Measurements from ENCODE around the gene AXIN1.
"Not testable (repeated sequence)": the region's sequence is repeated elsewhere in the genome, so short reads cannot be mapped to it uniquely, and the experiment has no call there.

Gene AXIN1

DNA sequence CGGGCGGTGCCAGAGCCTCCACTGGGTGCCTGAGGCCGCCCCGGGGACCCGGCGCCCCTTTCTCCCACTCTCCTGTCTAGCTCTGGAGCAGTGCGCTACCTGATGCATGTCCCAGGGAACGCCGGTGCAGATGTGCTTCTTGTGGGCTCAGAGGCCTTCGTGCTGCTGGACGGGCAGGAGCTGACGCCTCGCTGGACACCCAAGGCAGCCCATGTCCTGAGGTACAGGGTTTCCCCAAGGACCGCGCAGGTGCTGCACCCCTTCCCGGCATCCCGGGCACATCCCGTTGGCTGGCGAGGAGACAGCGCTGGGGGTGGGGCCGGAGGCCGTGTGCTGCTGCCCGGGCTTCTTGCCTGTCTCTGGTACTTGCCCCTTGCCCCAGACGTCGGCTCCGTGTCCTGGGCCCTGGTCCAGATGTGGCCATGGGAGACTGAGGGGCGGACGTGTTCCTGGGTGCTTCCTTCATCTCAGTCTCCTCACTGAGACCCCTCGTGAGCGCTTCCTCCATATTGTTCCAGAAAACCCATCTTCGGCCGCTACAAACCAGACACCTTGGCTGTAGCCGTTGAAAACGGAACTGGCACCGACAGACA lies 89.2 kb downstream of the AXIN1 start:
- DNase-seq = no peak

DNA sequence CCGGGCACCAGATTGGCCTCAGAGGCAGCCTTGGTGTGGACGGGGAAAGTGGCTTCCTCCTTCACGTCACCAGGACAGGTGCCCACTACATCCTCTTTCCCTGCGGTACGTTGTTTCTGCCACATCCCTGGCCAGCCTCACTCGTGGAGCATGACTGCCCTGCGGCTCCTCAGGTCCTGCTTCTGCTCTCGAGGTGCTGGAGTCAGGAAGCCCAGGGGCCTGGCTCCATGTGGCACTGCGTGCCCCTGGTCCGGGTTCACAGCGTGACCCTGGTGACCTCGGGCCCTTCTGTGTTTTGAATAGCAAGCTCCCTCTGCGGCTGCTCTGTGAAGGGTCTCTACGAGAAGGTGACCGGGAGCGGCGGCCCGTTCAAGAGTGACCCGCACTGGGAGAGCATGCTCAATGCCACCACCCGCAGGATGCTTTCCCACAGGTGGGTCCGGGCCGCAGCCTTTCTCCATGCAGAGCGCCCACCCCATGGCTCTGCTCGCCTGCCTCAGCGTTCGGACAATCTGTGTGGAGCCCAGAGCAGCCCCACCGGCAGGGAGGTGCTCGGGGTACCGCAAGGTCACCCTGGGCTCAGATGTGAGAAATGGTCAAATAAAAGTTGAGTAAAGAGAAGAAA lies 90.3 kb downstream of the AXIN1 start:
- DNase-seq = no peak

DNA sequence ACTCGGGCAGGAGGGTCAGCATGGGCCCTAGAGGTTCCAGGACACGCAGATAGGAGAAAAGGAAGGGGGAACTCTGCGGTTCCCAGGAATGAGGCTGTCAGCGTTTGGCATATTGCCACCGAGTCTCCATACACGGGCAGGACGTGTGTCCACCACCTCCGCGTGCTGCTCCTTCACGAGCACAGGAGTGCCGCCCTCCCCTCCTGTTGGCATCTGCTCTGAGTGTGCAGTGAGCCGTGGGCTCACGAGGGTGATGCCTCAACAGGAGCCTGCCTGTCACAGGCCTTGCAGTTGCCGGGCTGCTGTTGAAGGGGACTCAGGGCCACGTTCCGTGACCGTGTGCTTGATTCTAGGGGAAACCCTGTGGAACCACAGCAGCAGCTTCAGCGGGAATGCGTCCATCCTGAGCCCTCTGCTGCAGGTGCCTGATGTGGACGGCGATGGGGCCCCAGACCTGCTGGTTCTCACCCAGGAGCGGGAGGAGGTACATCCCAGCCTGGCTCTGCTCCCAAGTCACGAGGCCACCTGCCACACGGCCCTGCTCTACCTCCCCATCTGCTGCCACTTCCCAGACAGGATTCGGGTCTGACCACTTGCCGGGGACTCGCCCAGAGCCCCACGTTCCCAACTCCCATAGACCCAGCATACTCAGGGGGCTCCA lies 91.4 kb downstream of the AXIN1 start:
- DNase-seq = peak in 1 of 2 experiments; percentile 36

DNA sequence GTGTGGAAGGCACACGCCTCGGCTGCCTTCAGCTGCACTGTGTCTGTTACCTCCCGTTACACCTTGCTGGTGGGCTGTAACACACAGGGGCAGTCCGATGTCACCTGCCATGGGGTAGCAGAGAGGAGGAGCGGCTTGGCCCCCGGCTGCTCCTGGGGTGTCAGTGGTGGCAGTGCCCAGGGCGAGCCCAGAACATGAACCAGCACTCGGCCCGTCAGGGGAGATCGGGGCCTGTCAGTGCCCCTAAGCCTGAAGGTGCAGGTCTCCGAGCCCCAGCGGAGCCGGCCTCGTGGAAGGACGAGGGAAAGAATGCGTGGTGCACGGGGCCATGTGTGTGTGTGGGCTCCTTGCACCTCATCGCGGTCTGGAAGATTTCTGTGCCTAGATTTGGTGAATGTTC lies 92.2 kb downstream of the AXIN1 start:
- no peak for DNase-seq

DNA sequence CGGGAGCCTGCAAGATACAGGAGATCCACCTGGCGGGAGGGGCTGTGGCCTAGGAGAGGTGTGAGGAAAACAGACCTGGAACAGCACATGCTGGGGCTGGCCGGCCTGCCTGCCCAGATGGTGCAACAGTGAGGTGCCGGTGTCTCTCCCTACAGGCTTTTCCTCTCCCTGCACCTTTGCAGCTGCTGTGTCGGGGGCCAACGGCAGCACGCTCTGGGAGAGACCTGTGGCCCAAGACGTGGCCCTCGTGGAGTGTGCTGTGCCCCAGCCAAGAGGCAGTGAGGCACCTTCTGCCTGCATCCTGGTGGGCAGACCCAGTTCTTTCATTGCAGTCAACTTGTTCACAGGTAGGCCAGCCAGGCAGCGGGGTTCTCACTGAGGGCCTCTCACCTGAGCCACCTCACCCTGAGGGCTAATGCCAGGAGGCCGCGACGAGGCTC lies 92.7 kb downstream of the AXIN1 start:
- no peak for DNase-seq

DNA sequence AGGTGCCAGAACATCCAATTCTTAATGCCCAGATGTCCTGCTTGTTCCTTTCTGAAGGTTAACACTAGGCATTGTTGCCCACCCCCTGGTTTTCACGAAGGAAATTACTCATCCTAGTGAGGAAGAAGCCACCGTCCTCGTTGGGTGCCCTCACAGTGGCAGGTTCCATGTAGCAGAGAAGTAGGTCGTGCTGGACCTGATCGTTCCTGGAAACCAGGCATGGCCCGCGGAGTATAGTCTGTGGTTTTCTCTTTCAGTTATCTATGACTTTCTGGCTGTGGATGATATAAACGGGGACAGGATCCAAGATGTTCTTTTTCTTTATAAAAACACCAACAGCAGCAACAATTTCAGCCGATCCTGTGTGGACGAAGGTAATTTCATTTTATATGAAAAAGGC lies 93.3 kb downstream of the AXIN1 start:
- no peak for DNase-seq

DNA sequence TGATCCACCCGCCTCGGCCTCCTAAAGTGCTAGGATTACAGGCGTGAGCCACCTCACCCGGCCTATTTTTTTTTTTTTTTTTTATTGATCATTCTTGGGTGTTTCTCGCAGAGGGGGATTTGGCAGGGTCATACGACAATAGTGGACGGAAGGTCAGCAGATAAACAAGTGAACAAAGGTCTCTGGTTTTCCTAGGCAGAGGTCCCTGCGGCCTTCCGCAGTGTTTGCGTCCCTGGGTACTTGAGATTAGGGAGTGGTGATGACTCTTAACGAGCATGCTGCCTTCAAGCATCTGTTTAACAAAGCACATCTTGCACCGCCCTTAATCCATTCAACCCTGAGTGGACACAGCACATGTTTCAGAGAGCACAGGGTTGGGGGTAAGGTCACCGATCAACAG lies 94.4 kb downstream of the AXIN1 start:
- not testable (repeated sequence) for DNase-seq

DNA sequence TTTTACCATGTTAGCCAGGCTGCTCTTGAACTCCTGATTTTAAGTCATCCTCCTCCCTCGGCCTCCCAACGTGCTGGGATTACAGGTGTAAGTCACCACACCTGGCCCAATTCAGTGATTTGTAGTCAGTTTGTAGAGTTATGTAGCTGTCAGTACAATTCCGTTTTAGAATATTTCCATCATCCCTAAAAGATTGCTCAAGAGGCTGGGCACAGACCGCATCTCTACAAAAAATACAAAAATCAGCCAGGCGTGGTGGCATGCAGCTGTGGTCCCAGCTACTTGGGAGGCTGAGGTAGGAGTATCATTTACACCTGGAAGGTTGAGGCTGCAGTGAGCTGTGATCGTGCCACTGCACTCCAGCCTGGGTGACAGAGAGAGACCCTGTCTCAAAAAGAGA lies 97.3 kb downstream of the AXIN1 start:
- DNase-seq = no peak

DNA sequence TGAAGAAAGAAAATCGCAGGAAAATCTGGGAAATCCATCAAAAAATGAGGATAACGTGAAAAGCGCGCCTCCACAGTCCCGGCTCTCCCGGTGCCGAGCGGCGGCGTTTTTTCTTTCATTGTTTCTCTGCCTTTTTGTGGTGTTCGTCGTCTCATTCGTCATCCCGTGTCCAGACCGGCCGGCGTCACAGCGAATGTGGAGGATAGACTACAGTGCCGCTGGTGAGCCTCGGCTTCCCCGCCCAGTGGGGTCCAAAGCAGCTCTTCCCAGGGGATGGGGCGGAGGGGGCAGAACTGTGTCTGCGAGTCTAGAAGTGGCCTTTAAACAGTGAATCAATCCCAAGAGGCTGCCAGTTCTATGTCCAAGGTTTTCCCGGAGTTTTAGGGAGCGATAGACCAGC lies 98.1 kb downstream of the AXIN1 start:
- no peak for DNase-seq

DNA sequence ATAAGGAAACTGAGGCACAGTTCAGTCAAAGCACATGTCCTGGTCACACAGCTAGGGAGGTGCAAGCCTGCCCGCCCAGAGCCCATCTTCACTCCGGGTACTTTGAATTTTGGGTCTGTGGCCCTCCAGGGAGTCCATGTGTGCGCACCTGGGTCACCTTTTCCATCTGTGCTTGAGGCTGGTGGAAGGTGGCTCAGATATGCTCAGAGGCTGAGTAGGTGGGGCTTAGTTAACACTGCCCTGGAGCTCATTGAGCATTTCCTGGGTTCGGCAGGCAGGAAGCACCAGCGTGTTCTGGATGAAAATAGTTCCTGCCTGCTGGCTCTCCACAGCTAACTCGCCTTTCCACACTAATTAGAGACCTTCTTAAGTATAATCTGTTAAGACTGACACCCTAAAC lies 98.7 kb downstream of the AXIN1 start:
- DNase-seq = no peak

DNA sequence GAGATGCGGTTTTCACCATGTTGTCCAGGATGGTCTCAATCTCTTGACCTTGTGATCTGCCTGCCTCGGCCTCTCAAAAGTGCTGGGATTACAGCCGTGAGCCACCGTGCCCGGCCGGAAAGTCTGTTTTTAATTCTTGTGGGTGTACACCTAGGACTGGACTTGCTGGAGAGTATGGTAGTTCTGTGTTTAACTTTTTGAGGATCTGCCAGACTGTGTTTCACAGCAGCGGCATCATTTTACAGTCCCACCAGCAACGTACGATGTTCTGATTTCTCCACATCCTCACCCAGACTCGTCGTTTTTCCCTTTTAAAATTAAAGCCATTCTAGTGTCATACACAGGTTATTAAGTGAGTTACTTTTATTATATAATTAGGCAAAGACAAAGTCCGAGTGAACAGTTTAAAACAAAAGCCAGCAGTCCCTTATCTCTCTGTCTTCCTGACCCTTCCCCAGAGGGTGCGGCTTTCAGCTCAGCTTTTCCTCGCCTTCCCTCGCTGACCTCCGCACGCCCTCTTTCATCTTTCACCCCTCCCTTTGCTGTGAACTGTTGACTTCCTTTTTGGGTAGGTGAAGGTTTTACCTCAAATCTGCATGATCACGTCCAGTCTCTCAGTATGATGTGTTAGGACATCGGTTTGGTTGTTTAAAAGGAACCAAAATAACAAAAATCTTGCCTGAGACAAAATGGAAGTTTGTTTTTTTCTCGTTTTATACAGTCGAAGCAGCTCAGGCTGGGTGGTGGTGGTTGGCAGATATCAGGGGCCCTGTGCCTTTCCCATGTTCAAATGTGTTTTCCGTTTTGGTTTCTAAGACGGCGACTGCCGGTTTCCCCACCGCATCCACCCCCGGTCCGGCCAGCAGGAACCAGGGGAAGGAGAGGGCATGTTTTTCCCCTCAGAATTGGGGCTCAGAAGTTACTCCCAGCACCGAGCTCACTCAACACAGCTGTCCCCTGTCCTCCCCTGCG lies 99.9 kb downstream of the AXIN1 start:
- no peak for DNase-seq

DNA sequence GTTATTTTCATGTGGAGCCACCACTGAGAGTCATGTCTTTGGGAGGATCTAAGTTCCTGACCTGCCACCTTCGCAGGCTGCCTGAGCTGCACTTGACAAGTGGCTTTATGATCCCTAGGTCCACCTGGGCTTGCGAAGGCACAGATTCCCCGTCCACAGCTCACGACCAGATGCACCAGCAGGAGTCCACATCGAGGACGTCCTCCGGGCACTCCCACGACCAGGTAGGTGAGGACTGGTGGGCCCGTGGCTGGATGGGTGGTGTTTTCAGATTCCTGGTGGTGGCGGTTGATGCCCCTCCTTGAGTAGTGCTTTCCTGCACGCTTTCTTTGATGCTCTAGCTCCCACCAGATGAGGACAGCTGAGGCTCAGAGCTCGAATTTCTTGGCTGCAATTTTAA lies 103.1 kb downstream of the AXIN1 start:
- DNase-seq = no peak

DNA sequence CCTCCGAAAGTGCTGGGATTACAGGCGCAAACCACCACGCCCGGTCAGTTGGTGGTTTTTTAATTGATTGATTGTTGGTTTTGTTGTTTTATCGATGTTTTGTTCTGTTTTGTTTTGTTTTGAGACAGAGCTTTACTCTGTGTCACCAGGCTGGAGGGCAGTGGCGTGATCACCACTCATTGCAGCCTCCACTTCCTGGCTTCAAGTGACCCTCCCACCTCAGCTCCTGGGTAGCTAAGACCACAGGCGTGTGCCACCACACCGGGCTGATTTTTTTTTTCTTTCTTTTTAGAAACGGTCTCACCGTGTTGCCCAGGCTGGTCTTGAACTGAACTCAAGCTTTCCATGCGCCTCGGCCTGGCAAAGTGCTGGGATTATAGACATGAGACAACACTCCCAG lies 105.5 kb downstream of the AXIN1 start:
- DNase-seq = no peak

DNA sequence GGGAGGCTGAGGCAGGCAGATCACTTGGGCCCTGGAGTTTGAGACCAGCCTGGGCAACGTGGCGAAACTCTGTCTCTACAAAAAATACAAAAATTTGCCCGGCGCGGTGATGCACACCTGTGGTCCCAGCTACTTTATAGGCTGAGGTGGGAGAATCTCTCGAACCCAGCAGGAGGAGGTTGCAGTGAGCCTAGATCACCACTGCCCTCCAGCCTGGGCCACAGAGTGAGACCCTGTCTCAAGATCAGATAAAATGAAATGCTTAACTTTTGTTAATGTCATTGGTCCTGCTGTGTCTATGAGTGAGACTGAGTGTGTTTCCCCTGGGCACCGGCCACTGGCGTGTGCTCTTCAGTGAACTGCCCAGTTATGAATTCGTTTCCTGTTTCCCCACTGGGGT lies 107.4 kb downstream of the AXIN1 start:
- DNase-seq = no peak

DNA sequence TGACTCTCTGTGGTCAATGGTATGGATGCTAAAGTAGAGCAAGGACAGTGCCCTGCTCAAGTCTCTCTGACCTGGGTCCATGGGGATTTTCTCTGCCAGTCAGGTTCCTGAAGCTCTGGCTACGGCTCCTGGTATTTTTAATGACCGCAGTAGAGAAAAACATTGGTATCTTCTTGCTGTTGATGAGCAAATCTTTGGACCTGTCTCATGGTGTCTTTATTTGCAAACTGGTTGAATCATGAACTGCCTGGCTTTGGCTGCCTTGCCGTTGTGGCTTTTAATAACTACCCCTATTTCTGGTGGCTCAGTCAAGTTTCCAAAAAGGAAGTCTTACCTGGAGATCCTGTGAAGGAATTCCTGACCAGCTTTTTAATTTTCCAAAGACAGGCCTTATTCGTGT lies 109.2 kb downstream of the AXIN1 start:
- no peak for DNase-seq

DNA sequence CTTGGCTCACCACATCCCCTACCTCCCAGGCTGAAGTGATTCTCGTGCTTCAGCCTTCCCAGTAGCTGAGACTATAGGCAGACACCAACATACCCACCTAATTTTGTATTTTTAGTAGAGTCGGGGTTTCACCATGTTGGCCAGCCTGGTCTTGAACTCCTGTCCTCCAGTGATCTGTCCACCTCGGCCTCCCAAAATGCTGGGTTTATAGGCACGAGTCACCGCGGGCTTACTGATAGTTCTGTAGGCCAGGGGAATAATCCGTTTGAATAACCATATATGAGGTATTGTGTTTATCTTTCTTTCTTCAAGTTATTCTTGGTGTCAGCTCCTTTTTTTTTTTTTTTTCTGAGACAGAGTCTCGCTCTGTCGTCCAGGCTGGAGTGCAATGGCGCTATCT lies 110.2 kb downstream of the AXIN1 start:
- DNase-seq = no peak

DNA sequence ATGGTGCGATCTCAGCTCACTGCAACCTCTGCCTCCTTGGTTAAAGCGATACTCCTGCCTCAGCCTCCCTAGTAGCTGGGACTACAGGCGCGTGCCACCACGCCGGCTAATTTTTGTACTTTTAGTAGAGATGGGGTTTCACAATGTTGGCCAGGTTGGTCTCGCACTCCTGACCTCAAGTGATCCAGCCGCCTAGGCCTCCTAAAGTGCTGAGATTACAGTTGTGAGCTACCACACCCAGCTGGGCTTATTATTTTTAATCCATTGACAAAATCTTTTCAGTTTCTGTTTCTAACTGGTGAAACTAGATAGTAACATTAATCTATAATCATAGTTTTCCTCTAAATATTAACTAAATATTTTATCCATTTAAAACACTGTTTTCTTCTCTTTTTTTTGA lies 112.0 kb downstream of the AXIN1 start:
- DNase-seq = no peak

DNA sequence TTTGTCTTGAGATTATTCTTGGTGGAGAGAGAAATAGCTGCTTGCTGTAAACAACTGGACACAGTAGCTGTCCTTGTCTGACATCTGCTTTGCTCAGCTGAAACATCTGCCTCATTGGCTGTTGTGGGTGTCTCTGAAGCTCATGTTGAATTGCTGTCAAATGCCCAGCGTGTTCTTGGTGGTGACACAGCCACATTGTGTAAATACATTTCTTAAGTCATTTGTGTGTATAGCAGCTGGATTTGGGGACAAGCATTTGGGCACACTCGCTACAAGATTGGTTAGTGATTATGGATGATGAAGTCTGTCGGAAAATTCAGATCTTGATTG lies 112.6 kb downstream of the AXIN1 start:
- DNase-seq = no peak
